HepG2 (cell line): ENCODE results near the gene RHOXF2. TPM values are rescaled to one million over a fixed set of nuclear protein-coding genes. Genes with fewer than 3 reads are reported as not detected.
A peak's percentile ranks its signal among the peaks of the same experiment; 100 is the strongest.
"Not testable (repeated sequence)": the region's sequence is repeated elsewhere in the genome, so short reads cannot be mapped to it uniquely, and the experiment has no call there.

Experiments used
- ATAC-seq: fragments of 200-7000 bp; cut with Tn5 transposase; 3 replicates; pipeline ENCODE4 v1.9.1; 2020; ENCODE audit warnings: mild to moderate bottlenecking, moderate library complexity
- BruUV-seq: library from RNA; stranded (reverse); fragments of 400-500 nt; replicated peaks from 2 replicates; lab custom pipeline; 2021; lab: Mats Ljungman, UMichigan
- CTCF ChIA-PET: fragments of 300-600 bp; formaldehyde crosslinking; extraction: SDS; loops from one replicate; lab custom pipeline; 2021; ENCODE audit warnings: low total read pairs, inconsistent platforms, low intra/inter-chr PET ratio; lab: Yijun Ruan, JAX
- POLR2A ChIA-PET: fragments of 350-600 bp; sonication (Branson Sonifier 250); formaldehyde crosslinking; loops from one replicate; lab custom pipeline; 2020; ENCODE audit warnings: antibody characterized with exemption, inconsistent platforms; lab: Yijun Ruan, JAX
- DNase-seq: peaks from one replicate; pipeline ENCODE4 v3.0.0-alpha.2; 2015; ENCODE audit warnings: low spot score
- FAIRE-seq: peaks from 3 replicates; lab custom pipeline; 2011; peaks lifted over from hg19 to GRCh38; lab: Jason Lieb, UNC
- H2AFZ ChIP-seq: one replicate; pipeline ENCODE4 v1.6.1; 2011; ENCODE audit warnings: low read length, inconsistent platforms
- H3K27ac ChIP-seq: fragments of 300-600 bp; 3 replicates; pipeline ENCODE4 v1.8.0; 2011; ENCODE audit warnings: mixed run types, mild to moderate bottlenecking, mixed read lengths, low read length, inconsistent platforms; ENCODE audit not compliant: insufficient read depth; ENCODE audit errors: extremely low read length
- H3K27me3 ChIP-seq, 2 experiments: fragments of 200-600 bp in 1 of 2; 2 replicates in 1 of 2; 3 replicates in 1 of 2; pipeline versions ENCODE4 v1.6.0 to v1.8.0; 2011; ENCODE audit warnings: low read length in 2 of 2, mild to moderate bottlenecking in 2 of 2, moderate library complexity in 2 of 2, inconsistent platforms in 1 of 2; ENCODE audit not compliant: insufficient read depth in 2 of 2, control insufficient read depth in 1 of 2
- H3K36me3 ChIP-seq, 2 experiments: fragments of 200-600 bp in 1 of 2; replicated peaks in 1 of 2; 2 replicates in 1 of 2; 3 replicates in 1 of 2; pipeline versions ENCODE4 v1.5.1 to v1.8.0; 2011; ENCODE audit warnings: low read length in 2 of 2, inconsistent platforms in 1 of 2; ENCODE audit not compliant: insufficient read depth in 2 of 2, control insufficient read depth in 1 of 2
- H3K4me1 ChIP-seq: 2 replicates; pipeline ENCODE4 v1.5.1; 2012; ENCODE audit warnings: low read length, inconsistent platforms; ENCODE audit not compliant: insufficient read depth
- H3K4me2 ChIP-seq: 2 replicates; pipeline ENCODE4 v1.6.0; 2011; ENCODE audit warnings: low read depth, low read length, inconsistent platforms
- H3K4me3 ChIP-seq, 3 experiments: fragments of 200-600 bp in 1 of 3; sonication (generic), shearing (Covaris generic) in 1 of 3; replicated peaks in 1 of 3; 2 replicates each; pipeline ENCODE4 v1.5.1; 2011 to 2016; ENCODE audit warnings: low read length in 3 of 3, inconsistent platforms in 2 of 3, low read depth in 2 of 3, mild to moderate bottlenecking in 2 of 3, control low read depth in 1 of 3, mixed read lengths in 1 of 3; ENCODE audit not compliant: insufficient read depth in 1 of 3
- H3K79me2 ChIP-seq: one replicate; pipeline ENCODE4 v1.6.1; 2011; ENCODE audit warnings: low read length, inconsistent platforms; ENCODE audit not compliant: insufficient read depth
- H3K9ac ChIP-seq: 2 replicates; pipeline ENCODE4 v1.6.0; 2011; ENCODE audit warnings: mild to moderate bottlenecking, low read depth, low read length, inconsistent platforms; ENCODE audit not compliant: insufficient read depth
- H3K9me3 ChIP-seq: 2 replicates; pipeline ENCODE4 v1.5.1; 2012; ENCODE audit warnings: mild to moderate bottlenecking, low read length
- H4K20me1 ChIP-seq: 2 replicates; pipeline ENCODE4 v1.6.0; 2011; ENCODE audit warnings: inconsistent platforms, mild to moderate bottlenecking, low read length, moderate library complexity; ENCODE audit not compliant: insufficient read depth
- GZF1 ChIP-seq: sonication (generic); formaldehyde crosslinking; IDR thresholded peaks from 2 replicates; pipeline ENCODE4 v1.5.1; 2020; ENCODE audit warnings: mild to moderate bottlenecking, missing genetic modification reagents
- HNRNPK ChIP-seq: fragments of 200-400 bp; formaldehyde crosslinking; IDR thresholded peaks from 2 replicates; pipeline ENCODE4 v1.6.1; 2018; ENCODE audit warnings: low read length, low read depth, moderate library complexity, mild to moderate bottlenecking; ENCODE audit not compliant: poor library complexity, severe bottlenecking
- KDM3A ChIP-seq: IDR thresholded peaks from 2 replicates; pipeline ENCODE4 v1.6.1; 2018; ENCODE audit warnings: low read depth, missing compliant biosample characterization
- MZF1 ChIP-seq: sonication (generic); formaldehyde crosslinking; IDR thresholded peaks from 2 replicates; pipeline ENCODE4 v1.8.1; 2023; ENCODE audit warnings: mild to moderate bottlenecking, missing genetic modification reagents, borderline replicate concordance
- NFYB ChIP-seq: sonication (generic); formaldehyde crosslinking; IDR thresholded peaks from 2 replicates; pipeline ENCODE4 v1.4.0; 2020; ENCODE audit warnings: missing genetic modification reagents
- PTBP1 ChIP-seq: fragments of 200-400 bp; formaldehyde crosslinking; IDR thresholded peaks from 2 replicates; pipeline ENCODE4 v1.6.1; 2018; ENCODE audit warnings: low read length, low read depth; ENCODE audit not compliant: poor library complexity, severe bottlenecking
- ZNF615 ChIP-seq: sonication (generic); formaldehyde crosslinking; IDR thresholded peaks from 2 replicates; pipeline ENCODE4 v1.5.0; 2020; ENCODE audit warnings: mild to moderate bottlenecking, missing genetic modification reagents, borderline replicate concordance
- WGBS: methylation state at CpG from one replicate; pipeline ENCODE4 v1.1.6; 2017; ENCODE audit warnings: low lambda C conversion rate; 5-methylcytosine and 5-hydroxymethylcytosine counted together
- in situ Hi-C: cut with HindIII; loops from 2 replicates; pipeline ENCODE4 v1.10.0; 2017; ENCODE audit warnings: low pct_unique_long_range_greater_than_20kb; ENCODE audit not compliant: extremely low pct_ligation_motif_present
- intact Hi-C: fragments of 100-400 bp; cut with micrococcal nuclease; formaldehyde crosslinking; loops from one replicate; pipeline ENCODE4 v1.10.0; 2022; ENCODE audit not compliant: unreplicated experiment
- polyA plus RNA-seq, 8 experiments: library from polyadenylated mRNA; depleted of rRNA in 3 of 8; stranded (reverse) in 7 of 8; unstranded in 1 of 8; fragments of >200 nt; fragmentation: Illumina TruSeq in 4 of 8; extraction: Trizol in 4 of 8; gene quantifications; 2 replicates each; pipeline versions ENCODE4 v1.2.1 to v1.2.3, GENCODE V29; 2011 to 2016; ENCODE audit warnings: low read depth in 4 of 8, missing spikeins in 1 of 8, mixed read lengths in 1 of 8; ENCODE audit not compliant: insufficient read depth in 1 of 8
- total RNA-seq, 5 experiments: library from RNA; depleted of rRNA; stranded (reverse); fragments of >200 nt; fragmentation: Illumina TruSeq; extraction: Trizol; gene quantifications; 2 replicates each; pipeline ENCODE4 v1.2.3, GENCODE V29; 2016; ENCODE audit warnings: low read depth in 1 of 5
- TF ChIP-seq, protein P1 (sequence below): sonication (generic); formaldehyde crosslinking; IDR thresholded peaks from 2 replicates; pipeline ENCODE4 v1.8.1; 2023; ENCODE audit warnings: mild to moderate bottlenecking, missing genetic modification reagents

RHOXF2 gene
- total and polyA plus RNA-seq, 2 of the 13 experiments (the other 11 are each of a cell fraction or from before 2014, with no cell fraction given): not detected

DNA sequence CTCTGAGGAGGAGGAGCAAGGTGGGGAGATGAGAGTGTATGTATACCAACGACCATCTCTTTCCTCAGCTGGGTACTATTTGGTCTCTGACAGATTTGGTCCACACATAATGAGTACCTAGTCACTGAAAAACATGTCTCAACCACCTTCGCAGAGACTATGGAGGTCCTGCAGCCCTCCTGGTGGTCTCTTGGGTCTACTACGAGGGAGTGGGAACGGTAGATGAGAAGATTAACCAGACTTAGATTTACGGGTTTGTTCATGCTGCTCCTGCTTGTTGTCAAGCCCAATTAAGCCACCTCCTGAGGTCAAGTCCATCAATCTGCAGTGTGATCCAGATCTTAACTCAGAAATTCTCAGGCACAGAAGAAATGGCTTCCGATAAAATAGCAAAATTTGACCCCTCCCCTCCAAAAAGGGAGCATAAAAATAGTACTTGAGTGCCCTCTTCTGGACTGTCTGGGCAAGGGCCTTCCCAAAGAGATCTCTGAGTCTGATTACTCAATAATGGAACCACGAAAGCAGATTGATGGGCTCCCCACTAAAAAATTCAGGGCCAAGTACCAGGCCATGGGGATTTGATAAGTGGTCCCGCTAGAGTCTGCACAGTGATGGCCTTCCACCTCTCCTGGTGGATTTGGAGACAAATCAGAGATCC is 38.3 kb downstream of the RHOXF2 start:
- ATAC-seq (0 out of 3 replicates have a peak, but pooled peaks have one; percentile 35), FAIRE-seq (peak; percentile 72)
- intact Hi-C loops, DNase-seq, BruUV-seq, H2AFZ ChIP-seq, H3K9ac ChIP-seq, H3K79me2 ChIP-seq, H3K27me3 ChIP-seq, H3K36me3 ChIP-seq, H3K4me2 ChIP-seq, H3K27ac ChIP-seq, H3K4me1 ChIP-seq, POLR2A ChIA-PET, H3K4me3 ChIP-seq, CTCF ChIA-PET, H3K9me3 ChIP-seq, H4K20me1 ChIP-seq, in situ Hi-C loops: not testable (repeated sequence)
- no CpG with 5 or more reads among the region's 8 CpGs for WGBS

DNA sequence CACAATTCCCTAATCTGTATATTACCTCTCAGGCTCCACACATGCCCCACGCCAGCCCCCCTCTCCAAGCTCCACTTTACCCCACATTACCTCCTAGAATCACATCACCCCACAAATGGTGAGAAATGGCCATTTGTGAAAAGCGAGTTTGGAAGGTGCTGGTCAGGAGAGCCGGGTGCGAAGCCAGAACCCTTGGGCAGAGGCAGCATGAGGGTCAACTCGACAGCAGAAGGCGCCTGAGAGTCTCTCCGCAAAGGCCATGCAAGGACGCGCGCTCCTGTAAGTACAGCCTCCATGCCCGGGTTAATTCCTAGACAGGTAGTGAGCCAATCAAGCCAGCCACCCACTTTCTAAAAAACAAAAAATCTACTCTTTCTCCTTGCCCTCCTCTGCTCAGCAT is 42.4 kb downstream of the RHOXF2 start:
- Histone ChIP-seq H3K27me3 (no peaks in the 10 kb centered on the region), H3K4me1 (no peaks in the 10 kb centered on the region), H3K36me3 (no peaks in the 10 kb centered on the region), H3K4me3 (no peak overlapping the region), H3K9ac (no peak overlapping the region), H4K20me1 (no peaks in the 10 kb centered on the region), H3K4me2 (no peak overlapping the region), H3K27ac (no peak overlapping the region), H2AFZ (no peak overlapping the region), H3K79me2 (no peaks in the 10 kb centered on the region), H3K9me3 (no peaks in the 10 kb centered on the region)
- BruUV-seq: no TSS peak
- 99% methylated on average over 4 of the region's 11 CpGs for WGBS
- in situ Hi-C loops (no loop called here), intact Hi-C loops (no loop called here)
- POLR2A ChIA-PET: no interaction called here
- no peak for FAIRE-seq
- no peak for ATAC-seq
- CTCF ChIA-PET: no interaction called here
- TF ChIP-seq HNRNPK: no peak
- TF ChIP-seq NFYB (CRISPR knock-in tag): no peak
- TF ChIP-seq ZNF615 (CRISPR knock-in tag): no peak
- no peak for TF ChIP-seq KDM3A
- TF ChIP-seq PTBP1: no peak
- no peak for TF ChIP-seq MZF1
- no peak for TF ChIP-seq GZF1 (CRISPR knock-in tag)
- TF ChIP-seq, protein P1, sequence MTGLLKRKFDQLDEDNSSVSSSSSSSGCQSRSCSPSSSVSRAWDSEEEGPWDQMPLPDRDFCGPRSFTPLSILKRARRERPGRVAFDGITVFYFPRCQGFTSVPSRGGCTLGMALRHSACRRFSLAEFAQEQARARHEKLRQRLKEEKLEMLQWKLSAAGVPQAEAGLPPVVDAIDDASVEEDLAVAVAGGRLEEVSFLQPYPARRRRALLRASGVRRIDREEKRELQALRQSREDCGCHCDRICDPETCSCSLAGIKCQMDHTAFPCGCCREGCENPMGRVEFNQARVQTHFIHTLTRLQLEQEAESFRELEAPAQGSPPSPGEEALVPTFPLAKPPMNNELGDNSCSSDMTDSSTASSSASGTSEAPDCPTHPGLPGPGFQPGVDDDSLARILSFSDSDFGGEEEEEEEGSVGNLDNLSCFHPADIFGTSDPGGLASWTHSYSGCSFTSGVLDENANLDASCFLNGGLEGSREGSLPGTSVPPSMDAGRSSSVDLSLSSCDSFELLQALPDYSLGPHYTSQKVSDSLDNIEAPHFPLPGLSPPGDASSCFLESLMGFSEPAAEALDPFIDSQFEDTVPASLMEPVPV (CRISPR knock-in tag): no peak
- no peak for DNase-seq
